Lung microvascular endothelial cell (primary cell): ENCODE measurements around the gene CDKN2B-AS1. TPM values are rescaled to one million over a fixed set of nuclear protein-coding genes. Genes with fewer than 3 reads are reported as not detected.
A peak's percentile ranks its signal among the peaks of the same experiment; 100 is the strongest.

Experiments used
- DNase-seq, 2 donors: peaks; one replicate each; pipeline versions ENCODE4 v3.0.0 to v3.0.0-alpha.2; 2010; ENCODE audit warnings: low read depth in 2 of 2
- total RNA-seq: library from RNA; depleted of rRNA; stranded (reverse); fragments of >200 nt; gene quantifications from 2 replicates; pipeline ENCODE4 v1.2.1, GENCODE V29; 2014

The CDKN2B-AS1 gene
- total RNA-seq, 1 donor from 2014 or later = 0.60 TPM

DNA sequence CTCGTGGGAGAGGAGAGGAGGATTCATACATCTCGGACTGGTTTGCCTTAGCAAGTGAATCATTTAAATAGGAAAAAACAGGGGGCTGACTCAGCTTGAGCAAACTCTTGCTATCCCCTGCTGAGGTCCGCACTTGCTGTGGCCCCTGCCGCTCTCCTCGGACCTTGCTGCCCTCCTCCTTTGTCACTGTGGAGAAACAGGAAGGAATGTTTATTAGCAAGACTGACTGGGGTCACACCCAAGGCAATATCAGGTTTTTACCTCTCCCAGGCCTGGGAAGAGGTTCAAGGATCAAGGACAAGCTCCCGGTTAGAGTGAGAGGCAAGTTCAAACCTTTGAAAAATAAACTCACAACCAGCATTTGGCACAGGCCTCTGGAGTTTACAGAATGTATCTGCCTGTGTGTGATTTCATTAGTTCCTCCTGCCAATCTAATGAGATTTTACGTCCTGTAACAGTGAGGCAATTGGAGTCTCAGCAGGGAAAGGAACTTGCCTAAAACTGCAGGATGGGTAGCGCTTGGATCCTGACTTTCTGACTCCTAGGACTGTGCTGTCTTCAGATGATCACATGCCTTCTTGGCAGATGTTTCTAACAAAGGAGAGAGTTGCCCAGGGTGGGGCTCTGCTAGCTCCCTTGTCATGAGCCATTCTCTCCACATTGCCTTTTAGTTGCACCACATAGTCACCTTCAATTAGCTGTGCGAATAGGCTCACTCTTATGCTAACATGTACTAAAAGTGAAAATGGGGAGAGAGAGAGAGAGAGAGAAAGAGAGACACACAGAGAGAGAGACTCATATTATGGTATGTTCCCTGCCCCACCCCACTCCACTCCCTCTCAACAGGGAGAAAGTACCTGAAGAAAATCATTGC is 123.2 kb downstream of the CDKN2B-AS1 start:
- peak; percentile 44 to 97 for DNase-seq

DNA sequence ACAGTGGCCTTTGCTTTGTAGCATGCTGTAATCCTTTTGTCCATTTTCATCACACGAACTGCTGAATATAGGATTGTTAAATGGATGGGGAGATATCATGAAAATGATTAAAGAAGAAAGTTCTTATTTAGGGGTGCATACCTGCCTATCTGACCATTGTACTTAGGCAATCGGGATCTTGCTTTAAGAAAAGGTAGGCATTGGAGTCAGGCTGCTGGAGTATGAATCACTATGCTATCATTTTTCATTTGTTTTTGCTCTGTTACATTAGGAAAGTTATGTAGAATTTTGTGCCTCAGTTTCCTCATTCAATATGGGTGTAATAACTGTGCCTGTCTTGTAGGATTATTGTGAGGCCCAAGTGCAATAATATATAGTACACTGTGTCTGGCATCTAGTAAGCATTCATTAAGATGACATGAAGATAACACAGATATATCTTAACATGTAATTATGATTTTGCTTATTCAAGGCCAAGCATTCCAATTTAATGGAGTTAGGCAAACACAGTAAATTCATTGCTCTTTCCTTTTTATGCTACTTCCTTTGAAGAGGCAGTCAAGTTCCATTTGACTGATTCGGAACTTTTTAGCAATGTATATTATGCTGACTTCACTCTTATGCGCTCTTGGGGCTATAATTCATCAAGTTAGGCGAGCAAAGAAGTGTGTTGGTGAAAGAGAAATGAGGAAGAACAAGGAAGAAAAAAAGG is 124.4 kb downstream of the CDKN2B-AS1 start:
- no peak for DNase-seq

DNA sequence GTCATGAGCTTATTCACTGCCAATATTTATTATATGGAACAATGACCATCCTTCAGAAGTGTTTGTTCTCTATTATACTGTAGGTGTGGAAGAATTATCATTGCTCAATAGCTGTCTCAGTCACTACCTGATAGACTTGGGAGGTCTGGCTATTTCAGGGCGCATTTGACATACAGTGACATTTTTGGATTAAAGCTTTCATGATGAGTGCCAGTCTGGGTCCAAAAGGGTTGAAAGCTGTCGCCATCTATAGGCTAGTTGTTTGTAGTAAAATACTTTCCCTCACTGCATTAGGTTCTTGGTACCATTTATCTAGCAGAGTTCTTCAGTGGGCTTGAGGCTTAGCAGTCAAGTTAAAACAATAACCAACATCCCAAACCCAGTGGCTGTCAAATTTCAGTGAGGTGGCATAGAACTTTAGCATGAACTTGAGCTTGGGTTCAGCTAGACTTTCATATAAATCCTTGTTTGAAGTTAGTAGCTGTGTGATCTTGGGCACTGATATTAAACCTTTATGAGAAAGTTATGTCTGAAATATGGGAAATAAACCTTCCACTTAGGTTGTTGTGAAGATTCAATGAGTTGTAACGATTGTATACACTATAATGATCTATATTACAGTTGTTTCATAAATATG is 125.0 kb downstream of the CDKN2B-AS1 start:
- DNase-seq = peak; percentile 37 to 64

DNA sequence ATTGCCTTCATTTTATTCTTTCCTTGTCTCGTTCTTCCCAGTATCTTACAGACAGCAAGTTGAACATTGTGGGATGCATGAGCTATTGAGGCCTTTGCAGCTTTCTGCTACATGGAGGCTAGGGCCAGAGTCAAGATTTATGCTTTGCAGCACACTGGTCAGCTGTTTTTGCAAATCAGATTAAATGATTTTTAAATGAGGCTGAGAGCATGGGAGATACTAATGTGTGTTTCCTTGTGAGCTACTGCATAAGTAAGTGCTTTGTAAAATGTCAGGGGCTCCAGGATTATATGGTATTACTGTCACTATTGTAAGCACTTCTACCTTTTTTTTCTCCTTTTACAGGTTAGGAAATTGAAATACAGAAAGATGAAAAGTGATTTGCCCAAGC is 125.6 kb downstream of the CDKN2B-AS1 start:
- DNase-seq = no peak

DNA sequence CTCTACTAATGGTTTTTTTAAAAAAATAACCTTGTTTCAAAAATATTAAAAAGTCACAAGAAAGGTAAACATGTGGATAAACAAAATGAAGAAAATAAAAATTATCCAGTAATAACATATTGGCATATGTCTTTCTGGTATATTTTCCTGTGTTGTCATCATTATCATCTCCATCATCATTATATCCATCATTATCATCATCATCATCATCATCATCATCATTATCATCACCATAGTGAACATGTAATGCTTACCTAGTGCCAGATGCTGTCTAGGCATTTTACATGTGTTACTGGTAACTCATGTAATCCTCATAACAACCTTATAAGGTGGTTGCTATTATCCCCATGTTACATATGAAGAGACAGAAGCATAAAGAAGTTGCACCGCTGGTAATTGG is 126.0 kb downstream of the CDKN2B-AS1 start:
- DNase-seq = no peak

DNA sequence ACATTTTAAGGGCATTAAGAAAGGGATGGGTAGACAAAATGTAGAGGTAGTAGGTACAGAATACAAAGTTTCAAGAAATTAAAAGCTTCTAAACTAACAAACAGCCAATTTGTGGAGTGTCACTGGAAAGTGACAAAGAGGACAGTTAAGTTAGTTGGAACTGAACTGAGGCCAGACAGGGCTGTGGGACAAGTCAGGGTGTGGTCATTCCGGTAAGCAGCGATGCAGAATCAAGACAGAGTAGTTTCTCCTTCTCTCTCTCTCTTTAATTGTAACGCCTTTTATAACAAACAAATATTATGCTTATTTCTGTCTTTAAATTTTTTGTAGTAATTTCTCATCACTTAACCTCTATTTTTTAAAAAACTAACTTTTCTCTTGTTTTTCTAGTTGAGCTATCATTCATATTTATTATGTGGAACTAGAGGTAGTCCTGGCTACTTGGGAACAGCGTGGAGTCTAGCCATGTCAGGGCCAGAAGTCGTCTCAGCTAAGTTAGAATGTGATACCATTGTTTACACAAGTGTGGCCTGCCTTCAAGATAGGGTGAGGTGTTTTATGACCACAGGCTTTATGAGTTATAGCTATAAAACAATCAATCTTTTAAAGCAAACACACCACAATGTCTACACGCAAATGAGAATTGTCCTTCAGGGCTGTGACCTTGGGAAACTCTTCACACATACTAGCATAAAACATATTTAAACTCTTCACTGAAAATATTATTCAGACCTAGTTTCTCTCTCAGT is 129.8 kb downstream of the CDKN2B-AS1 start:
- DNase-seq = peak in 1 of 2 donors; percentile 20

DNA sequence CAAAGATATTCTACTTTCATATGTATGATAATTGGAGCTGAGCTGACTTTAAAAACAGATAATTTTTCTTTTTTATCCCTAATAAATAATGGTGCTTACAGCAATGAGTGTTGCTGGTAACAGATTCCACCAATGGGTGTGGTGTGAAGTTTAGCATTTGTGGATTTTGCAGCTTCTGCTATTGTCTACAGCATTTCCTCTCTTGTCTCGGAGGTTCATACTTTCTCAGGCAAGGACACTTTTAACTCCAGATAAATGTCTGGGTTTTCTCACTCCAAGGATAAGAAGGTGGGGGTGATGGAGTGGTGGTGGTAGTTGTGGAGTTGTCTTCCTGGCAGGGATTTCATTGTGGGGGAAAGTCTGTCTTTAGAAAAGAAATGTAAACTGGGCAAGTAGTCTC is 134.5 kb downstream of the CDKN2B-AS1 start:
- peak in 1 of 2 donors; percentile 50 for DNase-seq

DNA sequence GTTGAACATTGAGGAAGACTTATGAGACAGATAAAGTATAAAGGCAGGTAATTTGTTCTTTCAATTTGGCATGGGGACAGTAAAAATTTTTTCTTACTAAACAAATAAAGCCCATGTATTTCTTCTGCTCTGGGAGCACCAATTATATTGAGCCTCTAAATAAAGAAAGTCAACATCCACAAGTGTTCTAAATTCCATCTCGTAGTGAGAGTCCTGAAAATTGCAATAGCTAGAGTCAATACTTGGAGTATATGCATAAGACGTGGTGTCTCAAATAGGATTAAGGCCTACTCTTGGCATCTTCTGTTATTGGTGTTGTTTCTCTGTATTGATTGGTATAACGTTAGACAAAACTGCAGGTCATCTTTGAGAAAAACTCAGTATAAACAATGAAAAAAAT is 135.0 kb downstream of the CDKN2B-AS1 start:
- no peak for DNase-seq

DNA sequence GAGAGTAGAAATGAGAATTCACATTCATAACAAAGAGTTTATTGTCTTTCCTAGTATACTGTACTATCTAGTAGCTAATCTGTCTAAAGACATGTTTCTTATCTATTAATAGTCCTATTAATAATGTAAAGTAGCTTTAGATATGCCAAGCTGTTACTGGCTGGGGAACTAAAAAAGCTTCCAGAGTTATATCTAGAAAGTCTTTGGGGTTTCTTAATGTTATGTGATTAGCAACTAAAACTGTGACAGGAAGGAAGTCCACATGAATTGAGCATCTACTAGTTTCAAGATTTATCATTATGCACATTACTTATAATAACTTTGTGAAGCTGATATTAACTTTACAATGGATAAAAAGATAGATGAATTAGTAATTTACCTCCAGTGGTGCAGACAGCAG is 137.2 kb downstream of the CDKN2B-AS1 start:
- DNase-seq = no peak

DNA sequence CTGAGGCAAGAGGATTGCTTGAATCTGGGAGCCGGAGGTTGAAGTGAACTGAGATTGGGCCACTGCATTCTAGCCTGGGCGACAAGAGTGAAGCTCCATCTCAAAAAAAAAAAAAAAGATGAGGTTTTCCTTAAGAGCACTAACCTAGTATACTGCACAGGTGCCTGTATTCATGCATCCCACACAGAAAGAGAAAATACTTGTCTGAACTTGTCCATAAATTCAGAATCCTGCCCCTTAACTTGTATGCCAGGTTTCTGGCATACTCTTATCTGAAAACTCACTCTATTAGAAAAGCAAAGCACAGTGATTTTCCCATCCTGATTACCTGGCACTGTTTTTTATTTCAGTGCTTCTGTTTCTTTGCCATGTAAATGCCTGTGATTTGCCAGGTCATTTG is 139.8 kb downstream of the CDKN2B-AS1 start:
- DNase-seq = no peak

DNA sequence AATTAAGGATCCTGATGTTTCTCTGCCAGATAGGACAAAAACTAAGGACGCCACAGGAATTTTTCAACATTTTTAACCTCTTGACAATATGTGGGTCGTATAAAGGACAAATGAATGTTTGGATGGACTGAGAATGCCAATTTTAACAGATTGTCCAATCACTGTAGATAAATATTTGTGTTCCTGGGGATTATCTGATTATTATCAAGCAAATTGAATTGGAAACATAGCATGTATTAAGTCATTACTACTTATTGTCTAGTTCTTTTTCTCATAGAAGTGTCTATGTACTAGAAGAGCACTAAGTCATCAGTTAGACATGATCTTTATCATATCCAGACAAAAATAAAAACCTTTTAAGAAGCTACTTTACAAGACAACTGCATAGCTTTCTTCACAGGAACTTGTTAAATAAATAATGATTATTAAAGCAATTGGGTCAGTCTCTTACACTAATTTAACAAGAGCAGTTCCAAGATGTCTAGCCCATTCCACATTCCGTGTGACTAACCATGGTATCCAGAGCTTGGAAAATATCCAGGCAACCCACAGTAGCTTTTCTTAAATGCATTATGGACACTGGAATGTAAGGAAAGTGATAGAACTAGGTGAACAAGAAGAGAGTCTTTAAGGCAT is 142.0 kb downstream of the CDKN2B-AS1 start:
- peak in 1 of 2 donors; percentile 43 for DNase-seq

DNA sequence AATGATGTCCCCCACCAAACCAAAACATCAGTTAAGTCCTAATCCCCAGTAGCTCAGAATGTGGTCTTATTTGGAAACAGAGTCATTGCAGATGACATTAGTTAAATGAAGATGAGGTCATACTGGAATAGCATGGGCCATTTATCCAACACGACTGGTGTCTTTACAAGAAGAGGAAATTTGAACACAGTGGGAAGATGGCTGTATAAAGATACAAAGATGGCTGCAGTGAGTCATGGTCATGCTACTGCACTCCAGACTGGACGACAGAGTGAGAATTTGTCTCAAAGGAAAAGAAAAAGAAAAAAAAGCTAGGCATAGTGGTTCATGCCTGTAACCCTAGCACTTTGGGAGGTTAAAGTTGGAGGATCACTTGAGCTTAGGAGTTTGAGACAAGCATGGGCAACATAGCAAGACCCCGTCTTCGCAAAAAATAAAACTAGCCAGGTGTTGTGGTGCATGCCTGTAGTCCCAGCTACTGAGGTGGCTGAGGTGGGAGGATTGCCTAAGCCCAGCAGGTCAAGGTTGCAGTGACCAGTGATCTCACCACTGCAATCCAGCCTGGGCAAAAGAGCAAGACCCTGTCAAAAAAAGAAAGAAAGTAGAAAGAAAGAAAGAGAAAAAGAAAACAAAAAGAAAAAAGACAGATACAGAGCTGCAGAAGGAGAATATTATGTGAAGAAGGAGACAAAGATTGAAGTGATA is 144.5 kb downstream of the CDKN2B-AS1 start:
- no peak for DNase-seq

DNA sequence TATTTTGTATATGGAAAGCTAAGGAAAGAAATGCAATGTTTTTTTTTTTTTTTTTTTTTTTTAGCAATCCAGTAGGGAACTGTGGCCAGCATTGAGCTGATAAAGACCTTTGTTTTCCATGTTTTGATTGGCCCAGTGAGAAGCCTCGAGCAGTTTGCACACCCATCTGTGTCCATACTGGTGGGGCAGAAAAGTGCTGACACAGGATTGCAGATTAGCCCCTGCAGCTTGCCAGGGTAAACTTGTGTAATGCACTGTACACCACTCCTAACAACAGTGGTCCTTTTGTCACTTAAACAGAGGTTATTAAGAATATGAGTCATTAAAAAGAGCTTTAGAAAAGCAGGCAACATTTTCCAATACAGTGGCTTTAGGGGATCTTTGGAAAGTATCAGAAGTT is 147.3 kb downstream of the CDKN2B-AS1 start:
- DNase-seq = peak in 1 of 2 donors; percentile 86

DNA sequence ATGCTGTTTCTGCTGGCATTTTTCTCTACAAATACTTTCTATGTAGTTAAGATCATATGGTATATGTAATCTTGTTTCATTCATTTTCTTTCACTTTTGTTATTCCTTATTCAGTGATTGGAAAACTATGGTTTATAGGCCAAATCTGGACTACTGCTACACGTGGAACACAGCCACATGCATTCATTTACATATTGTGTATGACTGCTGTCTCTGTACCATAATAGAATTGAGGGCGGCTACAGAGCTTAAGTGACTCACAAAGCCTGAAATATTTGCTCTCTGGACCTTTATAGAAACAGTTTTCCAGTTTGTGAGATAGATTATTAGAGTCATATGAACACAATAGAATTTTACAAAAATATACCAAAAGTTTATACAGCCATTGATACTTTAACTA is 148.1 kb downstream of the CDKN2B-AS1 start:
- peak; percentile 49 to 59 for DNase-seq

DNA sequence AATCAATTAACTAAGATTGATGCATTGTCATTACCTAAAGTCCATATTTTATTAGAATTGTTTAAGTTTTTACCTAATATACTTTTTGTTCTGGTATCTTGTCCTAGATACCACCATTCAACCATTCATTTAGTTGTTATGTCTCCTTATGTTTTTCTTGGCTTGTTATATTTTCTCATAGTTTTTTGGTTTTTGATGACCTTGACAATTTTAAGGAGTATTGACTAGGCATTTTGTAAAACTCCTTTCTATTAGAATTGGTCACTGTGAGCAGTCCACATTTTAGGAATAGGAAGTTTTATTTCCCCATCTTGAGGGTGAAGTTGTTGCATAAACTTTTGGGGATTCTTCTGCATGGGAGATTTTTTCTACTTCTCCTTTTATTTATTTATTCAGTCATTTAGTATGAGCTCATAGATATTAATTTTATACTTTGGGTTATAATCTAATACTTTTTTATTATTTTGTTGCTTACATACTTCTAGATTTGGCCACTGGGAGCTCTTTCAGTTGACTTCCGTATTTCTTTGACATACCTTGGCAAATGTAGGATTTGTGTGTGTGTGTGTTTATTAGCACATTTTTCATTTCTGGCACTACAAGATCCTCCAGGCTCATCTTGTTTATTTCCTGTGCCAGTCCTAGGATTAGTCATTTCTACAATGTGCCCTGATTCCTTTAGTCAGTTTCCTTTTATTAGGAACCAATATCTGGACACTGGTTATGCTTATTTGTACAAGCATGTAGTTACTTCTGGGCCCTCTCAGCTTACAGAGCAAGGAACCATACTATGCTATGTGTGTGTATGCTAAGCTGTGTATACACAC is 149.4 kb downstream of the CDKN2B-AS1 start:
- DNase-seq = peak; percentile 7 to 64

DNA sequence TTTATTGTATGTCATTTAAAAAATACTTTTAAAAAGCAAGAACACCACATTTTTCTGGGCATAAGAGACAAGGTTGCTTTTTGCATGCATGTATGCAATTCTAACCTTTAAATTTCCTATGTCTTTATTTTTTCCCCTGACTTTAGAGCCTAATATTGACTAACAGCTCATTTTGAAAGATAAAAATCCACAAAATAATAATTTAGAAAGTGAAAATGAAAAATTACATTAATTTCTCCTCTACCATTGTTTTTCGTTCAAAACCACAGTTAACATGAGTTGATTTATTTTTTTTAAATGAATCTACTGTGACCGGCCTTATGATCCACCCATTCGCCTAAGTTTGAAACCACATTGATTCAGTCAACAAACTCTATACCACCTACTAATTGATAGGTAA is 152.0 kb downstream of the CDKN2B-AS1 start:
- DNase-seq = no peak

DNA sequence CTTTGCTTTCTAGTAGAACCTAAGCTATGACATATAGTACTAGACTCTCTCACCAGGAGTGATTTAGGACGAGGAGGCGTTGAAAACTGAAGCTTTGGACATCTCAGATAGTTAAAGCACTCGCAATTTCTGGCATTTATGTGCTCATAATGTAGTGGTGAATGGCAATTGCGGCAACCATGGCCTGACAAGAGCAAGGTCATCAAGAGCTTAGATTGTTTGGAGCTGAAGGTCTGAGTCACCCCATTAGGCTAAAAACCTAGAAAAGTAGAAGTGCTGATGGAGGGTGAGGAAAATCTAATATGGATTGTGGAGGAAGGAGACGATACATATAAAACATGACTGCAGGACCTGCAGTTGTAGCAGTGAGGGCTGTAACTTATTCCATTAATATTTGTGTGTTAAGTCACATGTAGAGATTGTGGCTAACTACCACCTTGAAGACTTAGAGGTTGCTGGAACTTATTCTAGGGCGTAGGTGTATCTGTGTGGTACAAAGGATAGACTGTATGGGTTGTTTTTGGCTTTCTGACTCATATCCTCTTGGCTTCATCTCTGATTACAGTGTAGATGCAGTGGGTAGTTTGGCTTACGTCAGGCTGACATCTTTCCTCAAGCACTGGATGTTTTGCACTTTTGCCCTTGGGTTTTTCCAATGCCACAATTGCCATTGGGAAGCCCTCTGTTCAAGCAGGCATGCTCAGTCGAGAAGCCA is 153.4 kb downstream of the CDKN2B-AS1 start:
- peak; percentile 76 to 93 for DNase-seq

DNA sequence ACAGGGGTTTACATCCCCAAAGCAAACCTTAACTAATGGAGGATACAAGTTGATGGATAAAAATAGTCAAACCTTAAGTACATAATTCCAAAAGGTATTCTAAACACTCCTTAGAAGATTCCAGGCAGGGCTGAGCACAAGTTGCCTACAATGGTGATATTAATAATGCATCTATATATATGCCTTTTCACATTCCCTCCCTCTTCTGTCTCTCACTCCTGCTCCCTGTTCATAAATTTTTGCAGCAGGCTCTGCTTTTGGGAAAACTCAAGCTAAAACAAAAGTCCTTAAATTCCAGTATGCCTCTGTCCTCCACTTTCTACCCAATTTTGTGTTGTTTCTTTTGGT is 153.9 kb downstream of the CDKN2B-AS1 start:
- DNase-seq = no peak
